ENCODE measurements around the gene AIF1.

Gene AIF1

DNA sequence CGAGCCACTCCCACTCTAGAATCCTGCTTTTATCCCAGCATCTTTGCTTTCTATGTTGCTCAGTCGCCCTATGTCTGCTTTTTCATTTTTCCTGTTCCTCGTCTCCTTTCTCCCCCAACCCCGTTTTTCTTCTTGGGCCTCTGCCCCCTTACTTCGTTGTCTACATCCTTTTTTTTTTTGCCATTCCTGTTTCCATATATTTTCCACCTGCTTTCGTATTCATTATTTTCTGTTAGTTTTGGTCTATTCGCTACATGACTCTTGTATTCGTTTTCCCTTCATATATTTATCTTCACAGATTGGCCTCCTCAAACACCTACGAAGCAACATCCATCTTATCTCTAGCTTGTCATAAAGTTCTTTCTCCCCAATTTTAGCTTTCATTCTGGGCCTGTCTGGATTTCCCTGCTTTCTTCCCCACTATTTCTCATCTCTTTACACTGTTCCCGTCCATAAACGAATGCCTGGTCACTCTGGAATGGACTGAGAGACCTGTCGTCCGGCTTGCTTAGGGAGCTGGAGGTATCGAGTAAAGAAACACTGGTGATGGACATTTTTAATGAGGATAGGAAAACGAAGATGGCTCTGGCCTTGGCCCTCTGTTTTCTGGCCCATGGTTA lies 6.4 kb downstream of the AIF1 start:
- DNase-seq, result no peak

DNA sequence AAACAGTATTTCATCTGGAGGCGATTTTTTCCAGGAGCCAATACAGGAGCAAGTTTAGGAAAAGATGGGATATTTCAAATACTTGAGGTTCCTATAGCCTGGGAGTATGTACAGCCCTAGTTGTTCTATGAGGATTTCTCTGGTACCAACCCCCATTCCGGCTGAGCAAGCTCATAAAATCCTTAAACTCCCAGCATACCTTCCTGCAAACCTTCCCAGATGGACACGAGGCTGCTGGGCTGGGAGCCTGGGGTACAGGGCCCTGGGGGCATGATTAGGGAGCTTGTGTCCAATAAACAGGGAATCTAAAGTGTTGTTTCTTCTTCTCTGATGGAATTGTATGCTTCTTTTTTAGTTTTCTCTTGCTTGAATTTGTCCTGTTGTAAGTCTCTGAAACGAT lies 7.0 kb downstream of the AIF1 start:
- no peak for DNase-seq

DNA sequence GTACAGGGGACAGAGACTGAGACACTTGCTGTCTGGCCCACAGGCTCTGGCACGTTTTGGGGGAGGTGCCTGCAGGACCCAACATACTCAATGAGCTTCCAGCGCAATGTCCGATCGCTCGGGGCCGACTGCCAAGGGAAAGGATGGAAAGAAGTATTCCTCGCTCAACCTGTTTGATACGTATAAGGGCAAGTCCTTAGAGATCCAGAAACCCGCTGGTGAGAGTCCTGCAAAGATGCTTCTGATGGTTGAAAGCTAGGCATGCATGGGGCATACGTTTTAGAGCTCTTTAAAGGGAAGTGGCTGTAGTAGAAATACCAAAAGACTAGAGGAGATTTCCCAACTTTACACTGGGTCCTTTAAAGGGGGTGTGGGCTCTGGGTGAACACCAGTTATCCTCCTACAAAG lies 7.7 kb downstream of the AIF1 start:
- DNase-seq, result no peak

DNA sequence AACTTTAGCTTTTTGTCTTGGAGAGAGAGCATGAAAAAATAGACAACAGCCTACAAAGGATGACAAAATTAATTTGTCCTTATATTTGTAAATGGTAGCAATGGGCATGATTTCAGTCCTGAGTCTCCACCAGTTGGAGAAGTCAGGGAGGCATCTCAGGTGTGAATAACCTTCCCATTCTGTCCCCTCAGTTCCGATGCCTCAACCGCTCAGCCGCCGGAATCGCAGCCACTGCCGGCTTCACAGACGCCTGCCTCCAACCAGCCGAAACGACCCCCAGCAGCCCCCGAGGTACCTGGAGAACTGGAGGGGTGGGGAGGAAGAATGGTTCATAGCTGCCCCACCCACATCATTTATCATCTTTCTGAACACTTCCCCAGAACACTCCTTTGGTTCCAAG lies 9.0 kb downstream of the AIF1 start:
- DNase-seq, result no peak

DNA sequence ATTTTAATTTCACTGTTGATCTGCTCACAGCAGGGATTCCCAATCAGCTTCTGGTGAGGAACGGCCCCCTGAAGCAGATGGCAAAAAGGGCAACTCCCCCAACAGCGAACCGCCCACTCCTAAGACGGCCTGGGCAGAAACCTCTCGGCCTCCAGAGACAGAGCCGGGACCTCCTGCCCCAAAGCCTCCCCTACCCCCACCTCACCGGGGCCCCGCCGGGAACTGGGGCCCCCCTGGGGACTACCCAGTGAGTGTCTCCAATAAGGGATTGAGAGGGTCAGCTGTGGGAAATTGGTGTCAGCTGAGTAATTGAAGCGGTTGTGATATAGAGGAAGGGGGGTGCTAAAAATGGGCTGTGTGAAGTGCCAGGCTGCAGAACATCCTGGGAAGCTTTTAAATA lies 11.9 kb downstream of the AIF1 start:
- no peak for DNase-seq

DNA sequence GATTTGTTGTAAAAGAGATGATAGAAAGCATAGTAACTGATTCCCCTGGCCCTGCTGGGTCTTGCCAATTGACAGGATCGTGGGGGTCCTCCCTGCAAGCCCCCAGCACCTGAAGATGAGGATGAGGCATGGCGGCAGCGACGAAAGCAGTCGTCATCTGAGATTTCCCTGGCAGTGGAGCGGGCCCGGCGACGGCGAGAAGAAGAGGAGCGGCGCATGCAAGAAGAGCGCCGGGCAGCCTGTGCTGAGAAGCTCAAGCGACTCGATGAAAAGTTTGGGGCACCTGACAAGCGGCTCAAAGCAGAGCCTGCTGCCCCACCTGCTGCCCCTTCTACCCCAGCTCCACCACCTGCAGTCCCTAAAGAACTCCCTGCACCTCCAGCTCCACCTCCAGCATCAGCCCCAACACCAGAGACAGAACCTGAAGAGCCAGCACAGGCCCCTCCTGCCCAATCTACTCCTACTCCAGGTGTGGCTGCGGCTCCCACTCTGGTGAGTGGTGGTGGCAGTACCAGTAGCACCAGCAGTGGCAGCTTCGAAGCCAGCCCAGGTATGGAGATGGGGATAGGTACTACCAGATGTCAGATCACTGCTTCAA lies 12.8 kb downstream of the AIF1 start:
- DNase-seq, result no peak

DNA sequence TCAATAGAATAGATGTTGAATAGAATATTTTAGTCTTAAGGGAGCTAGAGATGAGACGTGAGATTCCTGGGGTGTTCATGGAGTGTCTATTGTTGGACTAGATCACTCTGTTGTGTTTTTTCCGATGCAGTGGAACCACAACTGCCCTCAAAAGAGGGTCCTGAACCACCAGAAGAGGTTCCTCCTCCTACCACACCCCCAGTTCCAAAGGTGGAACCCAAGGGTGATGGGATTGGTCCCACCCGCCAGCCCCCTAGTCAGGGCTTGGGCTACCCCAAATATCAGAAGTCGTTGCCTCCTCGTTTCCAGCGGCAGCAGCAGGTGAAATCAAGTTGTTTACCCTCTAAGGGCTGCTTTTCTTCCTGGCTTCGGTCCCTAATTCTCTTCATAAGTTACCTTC lies 14.0 kb downstream of the AIF1 start:
- no peak for DNase-seq

DNA sequence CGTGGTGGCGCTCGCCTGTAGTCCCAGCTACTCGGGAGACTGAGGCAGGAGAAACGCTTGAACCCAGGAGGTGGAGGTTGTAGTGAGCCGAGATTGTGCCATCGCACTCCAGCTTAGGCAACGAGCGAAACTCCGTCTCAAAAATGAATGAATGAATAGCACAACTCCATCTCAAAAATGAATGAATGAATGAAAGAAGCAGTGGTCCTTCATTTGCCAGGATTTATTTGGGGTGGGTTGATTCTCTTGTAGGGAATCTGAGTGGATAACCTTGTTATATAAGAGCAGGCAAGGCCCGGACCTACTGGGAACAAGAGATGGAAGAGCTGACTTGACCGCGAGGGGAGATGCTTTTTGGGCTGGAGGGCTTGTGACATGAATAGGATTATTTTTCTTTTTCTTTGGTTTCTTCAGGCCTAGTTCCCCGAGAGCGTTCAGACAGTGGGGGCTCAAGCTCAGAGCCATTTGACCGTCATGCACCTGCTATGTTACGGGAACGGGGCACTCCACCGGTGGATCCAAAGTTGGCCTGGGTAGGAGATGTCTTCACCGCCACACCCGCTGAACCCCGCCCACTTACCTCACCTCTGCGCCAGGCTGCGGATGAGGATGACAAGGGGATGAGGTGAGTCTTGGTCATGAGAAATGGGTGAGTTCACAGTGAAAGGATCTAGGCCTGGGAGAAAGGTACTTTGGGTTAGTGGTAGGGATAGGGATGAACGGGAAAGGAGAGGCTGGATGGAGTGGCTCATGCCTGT lies 15.3 kb downstream of the AIF1 start:
- DNase-seq, result no peak

DNA sequence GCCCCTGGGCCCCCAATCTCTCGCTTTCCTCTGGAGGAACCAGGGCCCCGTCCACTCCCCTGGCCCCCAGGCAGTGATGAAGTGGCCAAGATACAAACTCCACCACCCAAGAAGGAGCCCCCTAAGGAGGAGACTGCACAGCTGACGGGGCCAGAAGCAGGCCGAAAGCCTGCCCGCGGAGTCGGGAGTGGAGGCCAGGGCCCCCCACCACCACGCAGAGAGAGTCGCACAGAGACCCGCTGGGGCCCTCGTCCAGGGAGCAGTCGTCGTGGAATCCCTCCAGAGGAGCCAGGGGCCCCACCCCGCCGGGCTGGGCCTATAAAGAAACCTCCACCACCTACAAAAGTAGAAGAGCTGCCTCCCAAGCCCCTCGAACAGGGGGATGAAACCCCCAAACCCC lies 16.2 kb downstream of the AIF1 start:
- no peak for DNase-seq

DNA sequence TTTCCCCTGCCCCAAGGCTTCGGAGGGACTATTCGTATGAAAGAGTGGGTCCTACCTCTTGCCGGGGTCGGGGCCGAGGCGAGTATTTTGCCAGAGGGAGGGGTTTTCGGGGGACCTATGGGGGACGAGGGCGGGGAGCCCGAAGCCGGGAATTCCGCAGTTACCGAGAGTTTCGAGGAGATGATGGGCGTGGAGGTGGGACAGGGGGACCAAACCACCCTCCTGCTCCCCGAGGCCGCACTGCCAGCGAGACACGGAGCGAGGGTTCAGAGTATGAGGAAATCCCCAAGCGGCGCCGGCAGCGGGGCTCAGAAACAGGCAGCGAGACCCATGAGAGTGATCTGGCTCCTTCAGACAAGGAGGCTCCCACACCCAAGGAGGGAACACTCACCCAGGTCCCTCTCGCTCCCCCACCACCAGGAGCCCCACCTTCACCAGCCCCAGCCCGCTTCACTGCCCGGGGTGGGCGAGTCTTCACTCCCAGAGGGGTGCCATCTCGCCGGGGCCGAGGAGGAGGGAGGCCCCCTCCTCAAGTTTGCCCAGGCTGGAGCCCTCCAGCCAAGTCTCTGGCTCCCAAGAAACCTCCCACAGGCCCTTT lies 16.7 kb downstream of the AIF1 start:
- DNase-seq, result no peak

DNA sequence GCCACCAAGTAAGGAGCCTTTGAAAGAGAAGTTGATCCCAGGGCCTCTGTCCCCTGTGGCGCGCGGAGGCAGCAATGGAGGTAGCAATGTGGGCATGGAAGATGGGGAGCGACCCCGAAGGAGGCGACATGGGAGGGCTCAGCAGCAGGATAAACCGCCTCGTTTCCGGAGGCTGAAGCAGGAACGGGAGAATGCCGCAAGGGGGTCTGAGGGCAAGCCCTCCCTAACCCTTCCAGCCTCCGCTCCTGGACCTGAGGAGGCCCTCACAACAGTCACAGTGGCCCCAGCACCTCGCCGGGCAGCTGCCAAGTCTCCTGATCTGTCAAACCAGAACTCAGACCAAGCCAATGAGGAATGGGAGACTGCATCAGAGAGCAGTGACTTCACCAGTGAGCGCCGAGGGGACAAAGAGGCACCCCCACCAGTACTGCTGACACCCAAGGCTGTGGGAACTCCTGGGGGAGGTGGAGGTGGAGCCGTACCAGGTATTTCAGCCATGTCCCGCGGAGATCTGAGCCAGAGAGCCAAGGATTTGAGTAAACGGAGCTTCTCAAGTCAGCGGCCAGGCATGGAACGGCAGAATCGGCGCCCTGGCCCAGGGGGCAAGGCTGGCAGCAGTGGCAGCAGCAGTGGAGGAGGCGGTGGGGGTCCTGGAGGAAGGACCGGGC lies 17.4 kb downstream of the AIF1 start:
- DNase-seq, result no peak

DNA sequence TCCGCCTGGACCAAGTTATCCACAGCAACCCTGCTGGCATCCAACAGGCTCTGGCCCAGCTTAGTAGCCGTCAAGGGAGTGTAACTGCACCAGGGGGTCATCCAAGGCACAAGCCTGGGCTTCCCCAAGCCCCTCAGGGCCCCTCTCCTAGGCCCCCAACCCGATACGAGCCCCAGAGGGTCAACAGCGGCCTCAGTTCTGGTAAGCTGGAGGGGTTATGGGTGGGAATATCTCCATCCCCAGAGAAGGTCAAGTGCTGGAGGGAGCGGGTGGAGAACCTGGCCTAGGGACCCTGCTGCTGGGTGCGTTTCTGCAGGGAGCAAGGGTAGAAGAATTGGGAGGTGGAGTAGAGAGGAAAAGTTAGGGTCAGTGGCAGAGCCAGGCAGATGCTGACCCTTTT lies 18.4 kb downstream of the AIF1 start:
- DNase-seq, result no peak

DNA sequence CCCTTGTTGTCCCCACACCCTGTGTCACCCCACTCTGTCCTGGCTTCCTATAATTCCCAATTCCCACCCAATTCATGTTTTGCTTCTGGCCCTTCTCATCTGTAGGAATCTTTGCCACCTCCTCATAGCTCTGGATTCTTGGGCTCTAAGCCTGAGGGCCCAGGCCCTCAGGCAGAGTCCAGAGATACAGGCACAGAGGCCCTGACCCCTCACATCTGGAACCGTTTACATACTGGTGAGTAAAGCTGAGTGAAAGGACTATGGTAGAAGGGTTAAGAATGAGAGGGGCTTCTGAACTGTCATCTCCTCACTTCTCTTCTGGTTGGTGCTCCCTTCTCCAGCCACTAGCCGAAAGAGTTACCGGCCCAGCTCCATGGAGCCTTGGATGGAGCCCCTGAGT lies 19.1 kb downstream of the AIF1 start:
- no peak for DNase-seq

DNA sequence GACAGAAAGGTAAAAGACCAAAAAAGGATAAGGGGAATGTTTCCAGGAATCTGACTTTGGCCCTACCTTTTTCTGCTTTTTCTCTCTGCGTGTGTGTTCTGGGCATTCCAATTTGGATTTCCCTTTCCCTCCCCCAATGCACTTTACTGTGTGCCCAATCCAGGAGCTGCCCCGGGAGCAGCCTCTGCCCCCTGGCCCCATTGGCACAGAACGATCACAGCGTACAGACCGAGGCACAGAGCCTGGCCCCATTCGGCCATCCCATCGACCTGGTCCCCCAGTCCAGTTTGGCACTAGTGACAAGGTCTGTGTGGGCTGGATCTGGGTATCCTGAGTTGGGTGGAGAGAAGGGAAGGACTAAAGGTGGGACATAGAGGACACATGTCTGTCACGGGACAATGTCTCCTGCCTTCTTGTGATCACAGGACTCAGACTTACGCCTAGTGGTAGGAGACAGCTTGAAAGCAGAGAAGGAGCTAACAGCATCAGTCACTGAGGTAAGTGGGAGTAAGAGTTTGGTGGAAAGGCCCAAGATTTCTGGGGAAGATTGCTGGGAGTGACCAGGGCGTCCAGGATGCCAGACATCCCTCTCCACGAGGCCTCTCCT lies 20.0 kb downstream of the AIF1 start:
- DNase-seq, result no peak

DNA sequence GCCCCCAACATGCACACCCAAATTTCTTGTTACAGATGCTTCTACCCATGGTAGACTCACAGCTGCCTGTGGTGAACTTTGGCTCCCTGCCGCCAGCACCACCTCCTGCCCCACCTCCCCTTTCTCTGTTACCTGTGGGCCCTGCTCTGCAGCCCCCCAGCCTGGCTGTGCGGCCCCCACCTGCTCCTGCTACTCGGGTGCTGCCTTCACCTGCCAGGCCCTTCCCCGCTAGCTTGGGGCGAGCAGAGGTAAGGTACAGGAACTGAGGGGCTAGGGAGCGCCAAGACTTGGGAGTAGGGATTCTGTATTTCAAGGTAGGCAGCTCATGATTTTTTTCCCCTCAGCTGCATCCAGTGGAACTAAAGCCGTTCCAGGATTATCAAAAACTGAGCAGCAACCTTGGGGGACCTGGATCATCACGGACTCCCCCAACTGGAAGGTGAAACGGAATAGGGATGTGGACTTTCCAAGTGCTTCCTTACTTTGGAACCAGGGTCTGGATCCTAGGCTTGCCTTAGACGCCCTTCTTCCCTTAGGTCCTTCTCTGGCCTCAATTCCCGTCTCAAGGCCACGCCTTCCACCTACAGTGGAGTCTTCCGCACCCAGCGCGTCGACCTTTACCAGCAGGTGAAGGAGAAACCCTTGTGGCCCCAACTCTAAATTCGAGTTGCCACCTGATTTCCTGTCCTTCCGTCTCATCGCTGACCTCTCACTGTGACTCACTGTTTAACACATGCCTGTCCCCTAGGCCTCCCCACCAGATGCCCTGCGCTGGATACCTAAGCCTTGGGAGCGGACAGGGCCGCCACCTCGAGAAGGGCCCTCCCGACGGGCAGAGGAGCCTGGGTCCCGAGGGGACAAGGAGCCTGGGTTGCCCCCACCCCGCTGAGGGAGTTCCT lies 21.9 kb downstream of the AIF1 start:
- DNase-seq, result no peak

DNA sequence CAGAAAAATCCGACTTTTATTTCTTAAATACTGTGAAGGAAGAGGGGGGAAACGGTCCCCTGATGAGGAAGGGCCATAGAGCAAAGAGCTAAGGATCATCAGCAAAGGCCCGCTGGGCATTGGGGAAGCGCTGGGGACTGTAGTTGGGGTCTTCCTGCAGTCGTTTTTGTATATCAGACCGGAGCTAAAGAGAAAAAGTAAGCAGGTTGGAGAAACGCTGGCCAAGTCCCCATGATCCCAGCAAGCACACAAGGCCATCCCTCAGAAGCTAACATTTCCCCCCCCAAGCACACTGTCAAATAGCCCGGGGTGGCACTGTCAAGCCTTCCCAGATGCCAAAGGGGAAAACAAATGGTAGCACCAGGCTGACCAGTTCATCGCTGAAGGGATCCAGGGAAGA lies 24.0 kb downstream of the AIF1 start:
- DNase-seq, result no peak

DNA sequence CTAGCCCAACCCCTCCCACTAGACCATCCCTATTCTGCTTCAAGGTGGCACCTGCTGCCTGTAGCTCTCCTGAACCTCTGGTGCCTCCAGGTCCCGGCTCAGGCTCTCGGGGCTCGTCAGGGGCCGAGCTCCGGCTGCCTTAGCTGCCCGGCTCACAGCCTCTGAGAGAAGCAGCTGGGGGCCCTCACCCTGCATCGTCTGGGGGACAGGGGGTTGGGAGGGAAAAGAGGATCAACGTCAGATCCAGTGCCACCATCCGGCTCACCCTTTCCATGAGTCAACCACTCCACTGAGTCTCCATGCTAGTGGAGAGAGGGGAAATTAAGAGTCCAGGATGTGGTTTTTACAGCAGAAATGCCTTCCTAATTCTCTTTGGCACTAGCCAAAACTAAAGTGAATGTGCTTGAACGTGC lies 24.4 kb downstream of the AIF1 start:
- no peak for DNase-seq

DNA sequence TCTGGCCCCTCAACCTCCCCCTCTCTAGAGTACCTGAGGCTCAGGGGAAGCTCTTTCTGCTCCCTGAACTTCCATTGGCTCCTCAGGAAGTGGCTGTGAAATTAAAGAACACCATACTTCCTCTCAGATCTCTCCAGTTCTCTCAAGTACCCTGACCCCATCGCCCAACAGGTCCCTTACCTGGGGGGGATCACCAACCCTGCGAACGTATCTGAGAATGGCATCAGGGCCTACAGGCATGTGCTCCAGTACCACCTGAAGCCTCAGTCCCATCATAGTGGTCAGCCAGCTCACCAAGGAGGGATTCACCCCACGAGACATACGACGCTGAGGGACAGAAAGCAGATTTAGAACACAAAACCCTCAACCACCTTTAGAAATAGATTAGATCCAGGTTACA lies 25.6 kb downstream of the AIF1 start:
- no peak for DNase-seq

DNA sequence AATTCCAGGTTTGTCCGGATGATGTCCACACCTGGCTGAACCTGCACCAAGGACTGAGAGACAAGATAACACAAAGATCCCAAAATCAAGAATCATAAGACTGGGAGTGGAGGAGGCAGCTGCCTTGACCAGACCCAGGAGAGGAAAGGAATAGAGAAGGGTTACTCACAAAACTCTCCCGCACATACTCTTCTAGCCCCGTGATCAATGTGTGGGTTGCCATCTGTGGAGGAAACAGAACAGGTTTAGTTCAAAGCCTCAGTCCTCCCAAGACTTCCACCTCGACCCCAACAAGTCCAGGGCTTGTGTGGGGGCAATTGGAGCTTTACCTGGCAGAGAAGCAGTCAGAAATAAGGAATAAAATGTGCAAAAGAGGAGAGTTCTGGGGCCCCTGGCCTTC lies 26.3 kb downstream of the AIF1 start:
- no peak for DNase-seq

DNA sequence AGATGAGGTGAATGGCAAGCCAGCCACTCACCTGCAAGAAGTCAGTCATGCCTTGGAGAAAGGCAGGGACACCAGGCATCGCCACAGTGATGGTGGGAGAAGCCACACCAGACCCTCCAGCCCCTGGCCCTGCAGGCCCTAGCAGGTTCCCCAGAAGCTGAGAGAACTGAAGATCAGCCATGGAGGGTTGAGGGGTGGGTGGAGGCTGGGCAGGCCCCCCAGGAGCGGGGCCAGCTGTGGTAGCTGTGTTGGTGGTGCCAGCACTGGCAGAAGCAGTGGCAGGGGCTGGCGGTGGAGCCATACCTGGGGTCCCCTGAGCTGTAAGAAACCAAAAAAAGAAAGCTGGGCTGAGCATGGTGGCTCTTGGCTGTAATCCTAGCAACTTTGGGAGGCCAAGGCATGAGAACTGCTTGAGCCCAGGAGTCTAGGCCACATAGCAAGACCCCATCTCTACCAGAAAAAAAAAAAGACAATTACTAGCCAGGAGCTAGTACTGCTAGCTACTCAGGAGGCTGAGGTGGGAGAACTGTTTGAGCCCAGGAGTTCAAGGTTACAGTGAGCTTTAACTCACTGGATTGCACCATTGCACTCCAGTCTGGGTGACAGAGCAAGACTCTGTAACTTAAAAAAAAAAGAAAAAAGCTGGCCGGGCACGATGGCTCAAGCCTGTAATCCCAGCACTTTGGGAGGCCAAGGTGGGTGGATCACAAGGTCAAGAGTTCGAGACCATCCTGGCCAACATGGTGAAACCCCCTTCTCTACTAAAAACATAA lies 27.9 kb downstream of the AIF1 start:
- no peak for DNase-seq

DNA sequence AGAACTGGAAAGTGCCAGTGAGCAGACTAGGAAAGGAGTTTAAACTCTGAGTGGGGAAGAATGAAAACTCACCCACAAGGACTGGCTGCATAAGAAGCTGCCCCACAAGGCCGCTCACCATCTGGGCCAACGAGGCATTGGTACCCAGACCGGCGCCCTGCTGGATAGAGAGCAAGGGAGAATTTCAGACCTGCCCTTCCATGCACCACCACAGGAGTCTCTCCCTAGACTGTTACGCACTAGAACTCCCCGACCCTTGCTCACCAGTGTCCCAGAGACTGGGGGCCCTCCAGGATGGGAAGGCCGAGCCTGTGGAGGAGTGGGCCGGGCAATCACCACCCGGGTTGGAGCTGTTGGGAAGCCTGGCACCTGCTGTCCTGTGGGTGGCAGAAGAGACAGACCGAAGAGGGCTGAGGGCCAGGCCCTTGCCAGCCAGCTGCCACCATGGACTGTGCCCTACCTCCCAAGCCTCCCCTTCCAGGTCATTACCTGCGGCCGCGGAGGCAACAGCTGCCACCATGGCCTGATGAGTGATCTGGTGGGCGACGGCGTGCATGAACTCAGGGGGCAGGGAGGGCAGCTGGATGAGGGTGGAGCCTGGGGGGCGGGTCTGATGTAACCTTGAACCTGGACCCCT lies 28.9 kb downstream of the AIF1 start:
- DNase-seq, result no peak
